GM18873 (cell line): ENCODE results near the gene SFTPB.
"Not testable (repeated sequence)": the region's sequence is repeated elsewhere in the genome, so short reads cannot be mapped to it uniquely, and the experiment has no call there.

Experiments used
- ATAC-seq: cut with Tn5 transposase; IDR thresholded peaks from one replicate; pipeline ENCODE4 v1.9.1; 2021; ENCODE audit warnings: mild to moderate bottlenecking, moderate library complexity, moderate number of reproducible peaks; ENCODE audit not compliant: unreplicated experiment, low FRiP score

The SFTPB gene

DNA sequence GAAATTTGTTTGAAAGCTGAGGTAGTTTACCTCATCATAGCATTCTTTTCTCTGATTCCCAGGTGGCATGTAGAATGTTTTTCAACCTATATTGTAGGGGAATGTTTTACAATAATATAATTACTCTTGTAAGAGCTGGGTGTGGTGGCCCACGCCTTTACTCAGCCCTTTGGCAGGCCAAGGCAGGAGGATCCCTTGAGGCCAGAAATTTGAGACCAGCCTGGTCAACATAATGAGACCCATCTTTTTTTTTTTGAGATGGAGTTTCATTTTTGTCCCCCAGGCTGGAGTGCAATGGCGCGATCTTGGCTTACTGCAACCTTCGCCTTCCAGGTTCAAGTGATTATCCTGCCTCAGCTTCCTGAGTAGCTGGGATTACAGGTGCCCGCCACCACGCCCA lies 48.4 kb downstream of the SFTPB start:
- ATAC-seq = no peak

DNA sequence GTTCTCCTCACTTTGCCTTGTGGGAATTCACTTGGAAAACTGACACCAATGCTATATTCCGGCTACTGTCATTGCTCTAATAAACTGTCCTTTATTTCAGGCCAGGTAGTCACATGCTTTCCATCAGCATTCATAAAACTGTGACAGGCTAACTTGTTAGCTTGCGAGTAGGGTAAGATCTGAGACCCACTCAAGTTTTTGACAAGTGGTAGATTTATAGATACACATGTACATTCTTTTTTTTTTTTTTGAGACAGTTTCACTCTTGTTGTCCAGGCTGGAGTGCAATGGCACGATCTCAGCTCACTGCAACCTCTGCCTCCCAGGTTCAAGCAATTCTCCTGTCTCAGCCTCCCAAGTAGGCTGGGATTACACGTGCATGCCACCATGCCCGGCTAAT lies 50.3 kb downstream of the SFTPB start:
- not testable (repeated sequence) for ATAC-seq

DNA sequence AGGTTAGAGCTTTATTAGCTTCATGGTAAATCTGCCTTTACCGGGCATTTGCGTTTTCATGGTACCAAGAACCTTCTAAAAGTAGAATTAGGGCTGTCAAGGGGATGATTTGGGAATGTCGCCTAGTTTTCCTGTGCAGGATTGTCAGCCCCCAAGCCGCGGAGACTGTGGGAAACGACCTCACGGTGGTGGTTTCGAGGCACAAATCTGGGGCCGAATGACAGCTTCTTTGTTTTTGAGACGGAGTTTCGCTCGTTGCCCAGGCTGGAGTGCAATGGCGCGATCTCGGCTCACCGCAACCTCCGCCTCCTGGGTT lies 52.6 kb downstream of the SFTPB start:
- ATAC-seq = no peak

DNA sequence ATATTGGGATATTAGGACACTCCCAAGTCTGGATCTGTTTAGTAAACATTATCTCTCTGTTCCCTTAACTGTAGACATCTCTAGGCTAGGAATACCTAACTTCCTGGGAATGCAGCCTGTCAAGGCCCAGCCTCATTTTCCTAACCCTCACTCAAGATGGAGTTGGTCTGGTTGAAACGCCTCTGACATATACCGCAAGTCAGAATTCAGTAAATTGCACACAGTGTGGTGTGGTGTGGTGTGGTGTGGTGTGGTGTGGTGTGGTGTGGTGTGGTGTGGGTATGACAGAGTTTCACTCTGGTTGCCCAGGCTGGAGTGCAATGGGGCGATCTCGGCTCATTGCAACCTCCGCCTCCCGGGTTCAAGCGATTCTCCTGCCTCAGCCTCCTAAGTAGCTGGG lies 53.2 kb downstream of the SFTPB start:
- not testable (repeated sequence) for ATAC-seq

DNA sequence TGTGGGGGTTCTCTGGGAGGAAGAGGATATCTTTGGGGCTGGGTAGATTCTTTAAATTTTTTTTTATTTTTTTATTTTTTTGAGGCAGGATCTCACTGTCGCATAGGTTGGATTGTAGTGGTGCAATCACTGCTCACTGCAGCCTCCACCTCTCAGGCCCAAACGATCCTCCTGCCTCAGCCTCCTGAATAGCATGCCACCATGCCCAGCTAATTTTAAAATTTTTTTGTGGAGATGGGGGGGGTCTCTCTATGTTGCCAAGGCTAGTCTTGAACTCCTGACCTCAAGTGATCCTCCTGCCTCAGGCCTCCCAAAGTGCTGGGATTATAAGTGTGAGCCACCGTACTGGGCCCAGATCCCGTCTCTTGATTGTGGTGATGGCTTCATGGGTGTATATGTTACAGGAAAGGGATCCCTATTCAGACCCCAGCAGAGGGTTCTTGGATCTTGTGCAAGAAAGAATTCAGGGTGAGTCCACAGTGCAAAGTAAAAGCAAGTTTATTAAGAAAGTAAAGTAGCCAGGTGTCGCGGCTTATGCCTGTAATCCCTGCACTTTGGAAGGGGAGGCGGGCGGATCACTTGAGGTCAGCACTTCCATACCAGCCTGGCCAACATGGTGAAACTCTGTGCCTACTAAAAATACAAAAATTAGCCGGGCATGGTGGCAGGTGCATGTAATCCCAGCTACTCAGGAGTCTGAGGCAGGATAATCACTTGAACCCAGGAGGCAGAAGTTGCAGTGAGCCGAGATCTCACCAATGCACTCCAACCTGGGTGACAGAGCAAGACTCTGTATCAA lies 54.1 kb downstream of the SFTPB start:
- no peak for ATAC-seq

DNA sequence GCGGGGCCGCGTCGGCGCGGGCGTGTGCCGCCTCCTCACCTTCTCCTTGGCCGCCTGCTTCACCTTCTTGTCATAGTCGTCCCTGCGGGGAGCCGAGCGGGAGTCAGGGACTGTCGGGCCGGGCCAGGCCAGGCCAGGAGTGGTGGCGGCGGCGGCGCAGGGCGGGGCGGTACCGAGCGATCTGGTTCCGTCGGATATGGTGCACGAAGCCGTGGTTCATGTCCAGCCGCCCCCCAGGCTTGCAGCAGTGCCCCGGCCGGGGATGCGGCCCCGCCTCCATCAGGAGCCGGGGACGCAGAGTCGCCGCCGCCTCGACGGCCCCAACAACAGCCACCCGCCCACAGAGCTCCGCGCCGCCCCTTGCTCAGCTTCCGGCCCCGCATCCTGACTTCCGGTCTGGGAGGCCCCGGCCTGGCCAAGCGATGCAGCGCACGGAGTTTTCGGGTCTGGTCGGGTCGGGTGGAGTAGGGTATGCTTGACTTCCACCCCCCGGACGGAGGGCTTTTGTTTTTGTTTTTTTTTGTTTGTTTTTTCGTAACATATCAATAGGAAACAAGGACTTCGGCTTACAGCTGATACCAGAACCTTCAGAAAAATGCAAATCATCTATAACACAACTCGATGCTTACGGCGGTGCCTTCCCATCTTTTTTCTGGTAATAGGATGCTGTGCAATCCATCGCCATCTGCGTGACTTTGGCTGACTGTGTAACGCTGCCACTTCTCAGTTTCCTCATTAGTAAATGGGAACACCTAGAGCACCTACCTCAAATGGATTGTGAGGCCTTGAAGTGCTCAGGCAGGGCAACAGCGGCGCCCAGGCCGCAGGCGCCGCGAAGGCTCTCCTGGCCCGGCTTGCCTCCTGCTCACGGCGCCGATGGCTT lies 56.1 kb downstream of the SFTPB start, which contains the start of gene C2orf68:
C2orf68 (minus strand) TSS at position 362 of the 883 bp plus-strand sequence; CDS start at position 280, 82 bp downstream.
- ATAC-seq = peak; percentile 68

DNA sequence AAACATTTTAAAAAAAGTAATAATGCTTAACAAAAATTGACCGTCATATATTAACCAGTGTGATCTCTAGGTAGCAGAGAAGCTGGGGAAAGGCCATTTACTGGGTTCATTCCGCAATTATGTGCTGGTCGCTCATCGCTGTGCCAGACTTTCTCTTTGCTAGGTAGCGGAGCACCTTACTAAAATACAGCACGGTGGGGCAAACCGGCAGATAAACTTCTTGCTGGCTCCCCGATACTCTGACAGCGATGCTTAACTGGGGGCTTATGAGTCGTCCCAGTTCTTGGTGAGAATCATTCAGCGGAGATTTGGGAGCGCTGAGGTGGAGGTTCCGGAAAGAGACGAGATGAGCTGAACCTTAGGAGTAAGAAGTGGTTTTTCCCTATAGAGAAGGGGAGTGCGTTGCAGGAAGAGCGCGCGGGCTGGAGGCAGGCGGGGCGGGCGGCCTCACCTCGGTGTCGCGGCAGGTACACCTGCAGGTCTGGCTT lies 56.7 kb downstream of the SFTPB start:
- ATAC-seq = peak; percentile 1
